WTC11 (cell line): ENCODE data around the gene CCHCR1. TPM values are rescaled to one million over a fixed set of nuclear protein-coding genes. Genes with fewer than 3 reads are reported as not detected.
"Not testable (repeated sequence)": the region's sequence is repeated elsewhere in the genome, so short reads cannot be mapped to it uniquely, and the experiment has no call there.

Source experiments
- ATAC-seq: fragments of 200-7000 bp; cut with Tn5 transposase; 2 replicates; pipeline ENCODE4 v1.10.0; 2021; ENCODE audit warnings: mild to moderate bottlenecking, moderate library complexity
- CTCF ChIA-PET: fragments of 300-600 bp; sonication (Branson Sonifier 250); formaldehyde crosslinking; loops from one replicate; lab custom pipeline; 2021; ENCODE audit warnings: antibody characterized with exemption; lab: Charles Lee
- POLR2A ChIA-PET: fragments of 350-600 bp; sonication (Branson Sonifier 250); formaldehyde crosslinking; loops from one replicate; lab custom pipeline; 2021; ENCODE audit warnings: antibody characterized with exemption; lab: Charles Lee
- DNase-seq: peaks from one replicate; pipeline ENCODE4 v3.0.0; 2021; ENCODE audit warnings: low spot score
- H3K27ac Mint-ChIP-seq: 2 replicates; pipeline ENCODE4 v1.8.0; 2021; ENCODE audit warnings: mixed read lengths
- H3K27me3 Mint-ChIP-seq: 2 replicates; pipeline ENCODE4 v1.8.0; 2021; ENCODE audit warnings: low read depth, mild to moderate bottlenecking, moderate library complexity, mixed read lengths
- H3K36me3 Mint-ChIP-seq: 2 replicates; pipeline ENCODE4 v1.8.0; 2021; ENCODE audit warnings: mixed read lengths
- H3K4me1 Mint-ChIP-seq: 2 replicates; pipeline ENCODE4 v1.8.0; 2022; ENCODE audit warnings: mixed read lengths
- H3K4me3 Mint-ChIP-seq: 2 replicates; pipeline ENCODE4 v1.8.0; 2021; ENCODE audit warnings: mild to moderate bottlenecking, moderate library complexity, mixed read lengths
- H3K9me3 Mint-ChIP-seq: 2 replicates; pipeline ENCODE4 v1.8.0; 2021; ENCODE audit warnings: mixed read lengths
- ESRRA ChIP-seq: sonication (generic); formaldehyde crosslinking; IDR thresholded peaks from 2 replicates; pipeline ENCODE4 v1.8.1; 2022; ENCODE audit warnings: mild to moderate bottlenecking, missing genetic modification reagents, borderline replicate concordance
- ETV6 ChIP-seq: sonication (generic); formaldehyde crosslinking; IDR thresholded peaks from 2 replicates; pipeline ENCODE4 v1.8.1; 2022; ENCODE audit warnings: mild to moderate bottlenecking, missing genetic modification reagents
- FOXK1 ChIP-seq: sonication (generic); formaldehyde crosslinking; IDR thresholded peaks from 2 replicates; pipeline ENCODE4 v1.8.0; 2022; ENCODE audit warnings: mild to moderate bottlenecking, moderate library complexity, missing genetic modification reagents
- FOXP1 ChIP-seq: sonication (generic); formaldehyde crosslinking; IDR thresholded peaks from 2 replicates; pipeline ENCODE4 v1.8.0; 2022; ENCODE audit warnings: missing genetic modification reagents, mild to moderate bottlenecking, moderate library complexity, borderline replicate concordance
- KAT7 ChIP-seq: sonication (generic); formaldehyde crosslinking; IDR thresholded peaks from 2 replicates; pipeline ENCODE4 v1.8.1; 2023; ENCODE audit warnings: missing genetic modification reagents, mild to moderate bottlenecking, borderline replicate concordance
- MYBL2 ChIP-seq: sonication (generic); formaldehyde crosslinking; IDR thresholded peaks from 2 replicates; pipeline ENCODE4 v1.8.1; 2023; ENCODE audit warnings: mild to moderate bottlenecking, moderate library complexity, missing genetic modification reagents
- NFATC4 ChIP-seq: fragments of 250-450 bp; sonication (Bioruptor Pico); IDR thresholded peaks from 2 replicates; pipeline ENCODE4 v1.9.0; 2021; ENCODE audit warnings: mild to moderate bottlenecking
- NFYB ChIP-seq: sonication (generic); formaldehyde crosslinking; conservative IDR thresholded peaks from 2 replicates; pipeline ENCODE4 v1.8.0; 2022; ENCODE audit warnings: low read depth, missing genetic modification reagents
- PRRX2 ChIP-seq: fragments of 250-450 bp; sonication (Bioruptor Pico); IDR thresholded peaks from 2 replicates; pipeline ENCODE4 v1.8.0; 2021; ENCODE audit warnings: mild to moderate bottlenecking
- RORB ChIP-seq: fragments of 250-450 bp; sonication (Bioruptor Pico); IDR thresholded peaks from 2 replicates; pipeline ENCODE4 v1.9.0; 2021; ENCODE audit warnings: mild to moderate bottlenecking
- SP1 ChIP-seq: sonication (generic); formaldehyde crosslinking; conservative IDR thresholded peaks from 2 replicates; pipeline ENCODE4 v1.8.1; 2022; ENCODE audit warnings: missing genetic modification reagents
- ZBTB21 ChIP-seq: sonication (generic); formaldehyde crosslinking; IDR thresholded peaks from 2 replicates; pipeline ENCODE4 v1.8.1; 2023; ENCODE audit warnings: mild to moderate bottlenecking, missing genetic modification reagents, borderline replicate concordance
- ZNF317 ChIP-seq: sonication (generic); formaldehyde crosslinking; IDR thresholded peaks from 2 replicates; pipeline ENCODE4 v1.8.1; 2023; ENCODE audit warnings: low read depth, mild to moderate bottlenecking, moderate library complexity, missing genetic modification reagents, borderline replicate concordance
- ZNF396 ChIP-seq: fragments of 250-450 bp; sonication (Bioruptor Pico); IDR thresholded peaks from 2 replicates; pipeline ENCODE4 v1.8.0; 2021; ENCODE audit warnings: mild to moderate bottlenecking, moderate library complexity, borderline replicate concordance
- ZNF671 ChIP-seq: fragments of 250-450 bp; sonication (Bioruptor Pico); IDR thresholded peaks from 2 replicates; pipeline ENCODE4 v1.8.0; 2021; ENCODE audit warnings: mild to moderate bottlenecking
- total RNA-seq: library from RNA; stranded (reverse); gene quantifications from 3 replicates; pipeline ENCODE4 v1.2.3, GENCODE V29; 2021
- TF ChIP-seq, protein P1 (sequence below): sonication (generic); formaldehyde crosslinking; IDR thresholded peaks from 2 replicates; pipeline ENCODE4 v1.8.0; 2022; ENCODE audit warnings: mild to moderate bottlenecking, missing genetic modification reagents
- TF ChIP-seq, protein P2 (sequence below): sonication (generic); formaldehyde crosslinking; IDR thresholded peaks from 2 replicates; pipeline ENCODE4 v1.8.0; 2023; ENCODE audit warnings: missing genetic modification reagents
- TF ChIP-seq, protein P3 (sequence below): sonication (generic); formaldehyde crosslinking; IDR thresholded peaks from 2 replicates; pipeline ENCODE4 v1.8.1; 2023; ENCODE audit warnings: mild to moderate bottlenecking, missing genetic modification reagents, borderline replicate concordance

CCHCR1 gene
- total RNA-seq, 1 experiment from 2014 or later: 58.7 TPM

DNA sequence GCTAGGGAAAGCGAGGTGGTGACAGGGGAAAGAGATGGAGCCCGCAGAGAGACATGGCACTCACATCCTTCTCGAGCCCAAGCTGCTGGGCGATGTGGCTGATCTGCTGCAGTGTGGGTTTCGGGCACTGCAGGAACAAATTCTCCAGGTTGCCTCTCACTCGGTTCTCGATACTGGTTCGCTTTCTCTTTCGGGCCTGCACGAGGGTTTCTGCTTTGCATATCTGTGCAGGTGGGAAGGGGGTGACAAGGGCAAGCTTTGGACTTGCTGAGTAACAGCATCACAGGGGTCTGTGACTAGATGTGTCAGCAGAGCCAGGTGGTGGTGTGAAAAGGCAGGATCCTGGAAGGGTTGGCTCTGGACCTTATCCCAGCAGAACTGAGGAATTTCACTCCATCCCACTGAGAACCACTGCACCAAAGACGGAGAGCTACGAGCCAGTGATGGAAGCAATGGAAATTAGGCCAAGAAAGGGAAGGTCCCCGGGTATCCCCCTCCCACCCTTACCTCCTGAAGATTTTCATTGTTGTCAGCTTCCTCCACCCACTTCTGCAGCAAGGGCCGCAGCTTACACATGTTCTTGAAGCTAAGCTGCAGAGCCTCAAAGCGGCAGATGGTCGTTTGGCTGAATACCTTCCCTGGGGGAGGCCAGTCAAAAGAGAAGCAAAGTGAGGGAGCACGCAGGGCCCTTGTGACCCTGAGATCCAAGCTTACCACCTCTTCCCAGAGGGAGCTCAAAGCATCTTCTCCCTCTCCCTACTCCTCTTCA lies 7.6 kb upstream of the CCHCR1 start:
- Mint-ChIP-seq H3K27ac (peak overlapping the region; percentile 92), H3K4me1 (peaks cover 65% of the 10 kb centered on the region), H3K36me3 (peaks cover 75% of the 10 kb centered on the region), H3K4me3 (peak overlapping the region; percentile 97)
- H3K9me3 Mint-ChIP-seq, DNase-seq, H3K27me3 Mint-ChIP-seq, ATAC-seq: not testable (repeated sequence)
- CTCF ChIA-PET: interaction anchor here (0.7 to 1.5 kb wide), 3 partner anchors 27 to 201 kb away, joined by 3 to 4 read pairs (median 3); no protein-coding TSS in a partner anchor
- POLR2A ChIA-PET: interaction anchor here (0.9 to 1.2 kb wide), 2 partner anchors 15 to 22 kb away, joined by 3 read pairs; no protein-coding TSS in a partner anchor

DNA sequence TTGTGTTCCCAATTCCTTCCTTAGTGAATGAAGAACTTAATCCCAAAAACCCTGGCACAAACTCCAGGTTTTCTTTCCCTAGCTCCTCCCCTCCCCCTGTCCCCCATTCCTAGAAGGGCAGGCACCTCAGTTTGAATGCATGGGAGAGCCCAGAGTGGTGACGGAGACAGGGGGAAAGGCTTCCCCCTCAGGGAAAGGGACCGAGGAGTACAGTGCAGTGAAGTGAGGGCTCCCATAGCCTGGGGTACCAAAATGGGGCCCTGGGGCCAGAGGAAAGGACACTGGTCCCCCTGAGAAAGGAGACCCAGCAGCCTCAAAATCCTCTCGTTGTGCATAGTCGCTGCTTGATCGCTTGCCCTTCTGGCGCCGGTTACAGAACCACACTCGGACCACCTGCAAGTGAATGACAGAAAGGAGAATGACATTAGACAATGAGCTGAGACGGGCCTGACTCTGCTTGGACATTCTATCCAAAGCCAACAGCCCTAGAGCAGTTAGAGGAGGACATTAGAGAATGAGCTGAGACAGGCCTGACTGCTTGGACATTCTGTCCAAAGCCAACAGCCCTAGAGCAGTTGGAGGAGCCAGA lies 7.0 kb upstream of the CCHCR1 start:
- Mint-ChIP-seq H3K36me3 (peaks cover 71% of the 10 kb centered on the region), H3K4me3 (0 out of 2 replicates have a peak overlapping the region, but pooled peaks have one; percentile 39), H3K27ac (peak overlapping the region; percentile 92), H3K4me1 (peaks cover 71% of the 10 kb centered on the region)
- not testable (repeated sequence) for DNase-seq, H3K9me3 Mint-ChIP-seq, H3K27me3 Mint-ChIP-seq, ATAC-seq
- ChIA-PET CTCF (interaction anchor here (1.4 to 1.5 kb wide), 2 partner anchors 27 to 28 kb away, joined by 3 to 4 read pairs; no protein-coding TSS in a partner anchor), POLR2A (interaction anchor here (0.6 to 1.2 kb wide), 2 partner anchors 8 to 21 kb away, joined by 3 read pairs; no protein-coding TSS in a partner anchor)

DNA sequence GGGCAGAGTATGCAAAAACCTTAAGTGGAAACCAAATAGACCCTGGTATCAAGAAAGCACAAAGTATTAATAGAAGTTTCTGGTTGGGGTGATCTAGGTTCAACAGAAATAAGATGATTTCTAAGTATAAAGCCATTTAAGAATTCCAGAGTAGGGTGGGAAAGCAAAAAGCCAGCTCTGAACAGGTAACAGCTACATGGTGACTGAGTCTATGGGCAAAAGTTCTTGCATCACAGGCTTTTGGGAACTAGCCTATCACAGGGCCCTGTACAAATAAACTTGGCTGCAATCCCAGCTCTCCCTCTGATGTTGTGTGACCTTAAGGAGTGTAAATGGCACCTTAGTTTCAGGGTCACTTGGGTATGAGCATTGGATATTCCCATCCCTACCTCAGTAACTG lies 6.3 kb upstream of the CCHCR1 start:
- Mint-ChIP-seq H3K27ac (peak overlapping the region; percentile 81), H3K4me3 (no peak overlapping the region), H3K27me3 (no peaks in the 10 kb centered on the region), H3K36me3 (peaks cover 65% of the 10 kb centered on the region), H3K4me1 (peaks cover 68% of the 10 kb centered on the region), H3K9me3 (no peaks in the 10 kb centered on the region)
- TF ChIP-seq ZNF396 (CRISPR knock-in tag): no peak
- ATAC-seq: no peak
- CTCF ChIA-PET: no interaction called here
- DNase-seq: no peak
- POLR2A ChIA-PET: interaction anchor here (0.6 to 1.4 kb wide), 3 partner anchors 8 to 9 kb away, joined by 3 to 5 read pairs (median 3); no protein-coding TSS in a partner anchor

DNA sequence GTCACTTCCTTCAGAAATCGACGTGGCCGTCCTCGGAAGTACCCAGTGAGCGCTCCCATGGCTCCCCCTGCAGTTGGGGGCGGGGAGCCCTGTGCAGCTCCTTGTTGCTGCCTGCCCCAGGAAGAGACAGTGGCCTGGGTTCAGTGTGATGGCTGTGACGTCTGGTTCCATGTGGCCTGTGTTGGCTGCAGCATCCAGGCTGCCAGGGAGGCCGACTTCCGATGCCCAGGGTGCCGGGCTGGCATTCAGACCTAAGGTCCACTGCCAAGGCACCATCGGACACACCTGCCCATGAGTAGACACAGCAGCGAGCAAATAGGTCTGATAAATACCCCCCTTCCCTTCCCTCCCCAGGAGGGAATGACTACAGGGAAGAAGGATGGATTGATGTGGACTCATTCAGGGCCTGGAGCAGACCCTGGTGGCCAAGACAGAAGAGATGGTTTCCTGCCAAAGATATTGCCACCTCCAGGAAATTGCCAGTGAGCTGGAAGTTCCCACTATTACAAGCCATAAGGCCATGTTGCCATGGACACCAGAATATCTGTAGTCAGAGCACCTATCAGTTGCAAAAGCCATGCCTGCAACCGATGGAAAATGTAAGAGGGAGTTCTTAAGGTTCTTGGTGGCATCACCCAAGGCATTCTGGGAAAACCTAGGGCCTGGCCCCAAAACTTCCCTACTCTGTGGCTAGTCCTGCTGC lies 5.0 kb upstream of the CCHCR1 start:
- ChIA-PET CTCF (interaction anchor here (0.8 to 3.0 kb wide), 5 partner anchors 9 to 204 kb away, joined by 3 to 16 read pairs (median 4); no protein-coding TSS in a partner anchor), POLR2A (interaction anchor here (1.0 to 1.4 kb wide), 3 partner anchors 9 to 10 kb away, joined by 3 to 5 read pairs (median 5); no protein-coding TSS in a partner anchor)
- H3K27ac Mint-ChIP-seq: peak overlapping the region; percentile 92
- peak; percentile 3 for ATAC-seq
- no peaks in the 10 kb centered on the region for H3K9me3 Mint-ChIP-seq
- peaks cover 53% of the 10 kb centered on the region for H3K36me3 Mint-ChIP-seq
- H3K4me3 Mint-ChIP-seq: no peak overlapping the region
- TF ChIP-seq NFYB (CRISPR knock-in tag): no peak
- no peak for TF ChIP-seq PRRX2 (CRISPR knock-in tag)
- no peak for TF ChIP-seq RORB (CRISPR knock-in tag)
- TF ChIP-seq, protein P1, sequence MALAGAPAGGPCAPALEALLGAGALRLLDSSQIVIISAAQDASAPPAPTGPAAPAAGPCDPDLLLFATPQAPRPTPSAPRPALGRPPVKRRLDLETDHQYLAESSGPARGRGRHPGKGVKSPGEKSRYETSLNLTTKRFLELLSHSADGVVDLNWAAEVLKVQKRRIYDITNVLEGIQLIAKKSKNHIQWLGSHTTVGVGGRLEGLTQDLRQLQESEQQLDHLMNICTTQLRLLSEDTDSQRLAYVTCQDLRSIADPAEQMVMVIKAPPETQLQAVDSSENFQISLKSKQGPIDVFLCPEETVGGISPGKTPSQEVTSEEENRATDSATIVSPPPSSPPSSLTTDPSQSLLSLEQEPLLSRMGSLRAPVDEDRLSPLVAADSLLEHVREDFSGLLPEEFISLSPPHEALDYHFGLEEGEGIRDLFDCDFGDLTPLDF (CRISPR knock-in tag): no peak
- no peak for TF ChIP-seq KAT7 (CRISPR knock-in tag)
- peak; percentile 69; the same call in 1 of the 2 replicates for TF ChIP-seq NFATC4 (CRISPR knock-in tag)
- no peak for TF ChIP-seq FOXK1 (CRISPR knock-in tag)
- peak; percentile 36; the same call in 1 of the 2 replicates for TF ChIP-seq FOXP1 (CRISPR knock-in tag)
- TF ChIP-seq, protein P2, sequence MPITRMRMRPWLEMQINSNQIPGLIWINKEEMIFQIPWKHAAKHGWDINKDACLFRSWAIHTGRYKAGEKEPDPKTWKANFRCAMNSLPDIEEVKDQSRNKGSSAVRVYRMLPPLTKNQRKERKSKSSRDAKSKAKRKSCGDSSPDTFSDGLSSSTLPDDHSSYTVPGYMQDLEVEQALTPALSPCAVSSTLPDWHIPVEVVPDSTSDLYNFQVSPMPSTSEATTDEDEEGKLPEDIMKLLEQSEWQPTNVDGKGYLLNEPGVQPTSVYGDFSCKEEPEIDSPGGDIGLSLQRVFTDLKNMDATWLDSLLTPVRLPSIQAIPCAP (CRISPR knock-in tag): no peak
- TF ChIP-seq ZBTB21 (CRISPR knock-in tag): 0 out of 2 replicates have a peak, but pooled peaks have one; percentile 40
- no peak for TF ChIP-seq ZNF317
- 0 out of 2 replicates have a peak, but pooled peaks have one; percentile 51 for TF ChIP-seq ZNF671 (CRISPR knock-in tag)
- TF ChIP-seq MYBL2 (CRISPR knock-in tag): 0 out of 2 replicates have a peak, but pooled peaks have one; percentile 9
- TF ChIP-seq, protein P3, sequence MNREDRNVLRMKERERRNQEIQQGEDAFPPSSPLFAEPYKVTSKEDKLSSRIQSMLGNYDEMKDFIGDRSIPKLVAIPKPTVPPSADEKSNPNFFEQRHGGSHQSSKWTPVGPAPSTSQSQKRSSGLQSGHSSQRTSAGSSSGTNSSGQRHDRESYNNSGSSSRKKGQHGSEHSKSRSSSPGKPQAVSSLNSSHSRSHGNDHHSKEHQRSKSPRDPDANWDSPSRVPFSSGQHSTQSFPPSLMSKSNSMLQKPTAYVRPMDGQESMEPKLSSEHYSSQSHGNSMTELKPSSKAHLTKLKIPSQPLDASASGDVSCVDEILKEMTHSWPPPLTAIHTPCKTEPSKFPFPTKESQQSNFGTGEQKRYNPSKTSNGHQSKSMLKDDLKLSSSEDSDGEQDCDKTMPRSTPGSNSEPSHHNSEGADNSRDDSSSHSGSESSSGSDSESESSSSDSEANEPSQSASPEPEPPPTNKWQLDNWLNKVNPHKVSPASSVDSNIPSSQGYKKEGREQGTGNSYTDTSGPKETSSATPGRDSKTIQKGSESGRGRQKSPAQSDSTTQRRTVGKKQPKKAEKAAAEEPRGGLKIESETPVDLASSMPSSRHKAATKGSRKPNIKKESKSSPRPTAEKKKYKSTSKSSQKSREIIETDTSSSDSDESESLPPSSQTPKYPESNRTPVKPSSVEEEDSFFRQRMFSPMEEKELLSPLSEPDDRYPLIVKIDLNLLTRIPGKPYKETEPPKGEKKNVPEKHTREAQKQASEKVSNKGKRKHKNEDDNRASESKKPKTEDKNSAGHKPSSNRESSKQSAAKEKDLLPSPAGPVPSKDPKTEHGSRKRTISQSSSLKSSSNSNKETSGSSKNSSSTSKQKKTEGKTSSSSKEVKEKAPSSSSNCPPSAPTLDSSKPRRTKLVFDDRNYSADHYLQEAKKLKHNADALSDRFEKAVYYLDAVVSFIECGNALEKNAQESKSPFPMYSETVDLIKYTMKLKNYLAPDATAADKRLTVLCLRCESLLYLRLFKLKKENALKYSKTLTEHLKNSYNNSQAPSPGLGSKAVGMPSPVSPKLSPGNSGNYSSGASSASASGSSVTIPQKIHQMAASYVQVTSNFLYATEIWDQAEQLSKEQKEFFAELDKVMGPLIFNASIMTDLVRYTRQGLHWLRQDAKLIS (CRISPR knock-in tag): peak; percentile 50; the same call in 1 of the 2 replicates
- TF ChIP-seq ESRRA: 0 out of 2 replicates have a peak, but pooled peaks have one; percentile 19
- no peak for TF ChIP-seq SP1 (CRISPR knock-in tag)
- 0 out of 2 replicates have a peak, but pooled peaks have one; percentile 50 for TF ChIP-seq ETV6 (CRISPR knock-in tag)
- no peak for DNase-seq
- H3K27me3 Mint-ChIP-seq: no peaks in the 10 kb centered on the region
- peaks cover 60% of the 10 kb centered on the region for H3K4me1 Mint-ChIP-seq
